Measurements from ENCODE around the gene AKT2. TPM values are rescaled to one million over a fixed set of nuclear protein-coding genes. Genes with fewer than 3 reads are reported as not detected.

Gene AKT2
- total RNA-seq, 2 donors from 2014 or later = 46.2 to 96.2 TPM

- ATAC-seq = no peak
Measured at GRCh38 chr19:40242480-40242879, 42.7 kb downstream of the AKT2 start.

GRCh38 chr19:40241809-40242384 lies 43.2 kb downstream of the AKT2 start:
- WGBS, 2 donors = 73 to 77% methylated on average over 18 to 21 of the region's 21 CpGs
- no peak overlapping the region for H3K4me3 ChIP-seq
- H3K27me3 ChIP-seq = no peaks in the 10 kb centered on the region
- intact Hi-C loops (cut with DNase I) = no loop called here
- H3K9me3 ChIP-seq = no peaks in the 10 kb centered on the region
- H3K4me1 ChIP-seq = no peaks in the 10 kb centered on the region
- peak; percentile 44 for ATAC-seq
- H3K27ac ChIP-seq = peak overlapping the region in 1 of 4 donors; percentile 13
- no peak for TF ChIP-seq CTCF (IDR thresholded peaks at IDR 0.05)
- no peak for TF ChIP-seq POLR2A (IDR thresholded peaks at IDR 0.05)
- peaks cover 4 to 17% of the 10 kb centered on the region in 2 donors for H3K36me3 ChIP-seq (replicated peaks in 1 of 2; ENCODE audit: insufficient read depth in 1 of 2, low read depth in 2 of 2)
- peak in 2 of 4 donors; percentile 18 to 22 for DNase-seq

More at GRCh38 chr19:40242480-40242879, 42.7 kb downstream of the AKT2 start:
- peaks cover 0 to 14% of the 10 kb centered on the region in 2 donors for H3K36me3 ChIP-seq (replicated peaks in 1 of 2; ENCODE audit: insufficient read depth in 1 of 2, low read depth in 2 of 2)
- H3K4me3 ChIP-seq = no peak overlapping the region
- DNase-seq = no peak
- no peaks in the 10 kb centered on the region for H3K9me3 ChIP-seq
- intact Hi-C loops (cut with DNase I) = no loop called here
- WGBS, 2 donors = 89 to 90% methylated on average over 2 to 10 of the region's 12 CpGs
- no peak for TF ChIP-seq POLR2A (IDR thresholded peaks at IDR 0.05)
- no peak for TF ChIP-seq CTCF (IDR thresholded peaks at IDR 0.05)
- peak overlapping the region in 1 of 4 donors; percentile 13 for H3K27ac ChIP-seq
- H3K27me3 ChIP-seq = no peaks in the 10 kb centered on the region
- no peaks in the 10 kb centered on the region for H3K4me1 ChIP-seq

- Histone ChIP-seq H3K4me3 (no peak overlapping the region), H3K27ac (no peak overlapping the region), H3K27me3 (no peaks in the 10 kb centered on the region), H3K4me1 (no peaks in the 10 kb centered on the region), H3K36me3 (replicated peaks in 1 of 2; ENCODE audit: insufficient read depth in 1 of 2, low read depth in 2 of 2) (peaks cover 9 to 18% of the 10 kb centered on the region in 2 donors), H3K9me3 (no peaks in the 10 kb centered on the region)
- 92 to 93% methylated on average over 12 of the region's 12 CpGs for WGBS, 2 donors
- intact Hi-C loops (cut with DNase I) = no loop called here
- TF ChIP-seq POLR2A (IDR thresholded peaks at IDR 0.05) (no peak), CTCF (IDR thresholded peaks at IDR 0.05) (no peak)
- ATAC-seq = no peak
- DNase-seq = no peak
Measured at GRCh38 chr19:40241125-40241808, 43.9 kb downstream of the AKT2 start.

GRCh38 chr19:40240332-40240731 lies 44.8 kb downstream of the AKT2 start:
- Histone ChIP-seq H3K27me3 (no peaks in the 10 kb centered on the region), H3K4me3 (no peak overlapping the region), H3K4me1 (no peaks in the 10 kb centered on the region), H3K27ac (no peak overlapping the region), H3K36me3 (replicated peaks in 1 of 2; ENCODE audit: insufficient read depth in 1 of 2, low read depth in 2 of 2) (peaks cover 16 to 22% of the 10 kb centered on the region in 2 donors), H3K9me3 (no peaks in the 10 kb centered on the region)
- no peak for TF ChIP-seq POLR2A (IDR thresholded peaks at IDR 0.05)
- TF ChIP-seq CTCF (IDR thresholded peaks at IDR 0.05) = no peak
- ATAC-seq = no peak
- intact Hi-C loops (cut with DNase I) = no loop called here
- WGBS, 2 donors = 89 to 93% methylated on average over 3 to 6 of the region's 6 CpGs
- DNase-seq = no peak

Data from body of pancreas (tissue), 4 donors.